GM18858 (cell line): Measurements from ENCODE around the gene ALB.

Experiments used
- ATAC-seq: cut with Tn5 transposase; IDR thresholded peaks from one replicate; pipeline ENCODE4 v1.9.1; 2021; ENCODE audit not compliant: unreplicated experiment

The ALB gene

DNA sequence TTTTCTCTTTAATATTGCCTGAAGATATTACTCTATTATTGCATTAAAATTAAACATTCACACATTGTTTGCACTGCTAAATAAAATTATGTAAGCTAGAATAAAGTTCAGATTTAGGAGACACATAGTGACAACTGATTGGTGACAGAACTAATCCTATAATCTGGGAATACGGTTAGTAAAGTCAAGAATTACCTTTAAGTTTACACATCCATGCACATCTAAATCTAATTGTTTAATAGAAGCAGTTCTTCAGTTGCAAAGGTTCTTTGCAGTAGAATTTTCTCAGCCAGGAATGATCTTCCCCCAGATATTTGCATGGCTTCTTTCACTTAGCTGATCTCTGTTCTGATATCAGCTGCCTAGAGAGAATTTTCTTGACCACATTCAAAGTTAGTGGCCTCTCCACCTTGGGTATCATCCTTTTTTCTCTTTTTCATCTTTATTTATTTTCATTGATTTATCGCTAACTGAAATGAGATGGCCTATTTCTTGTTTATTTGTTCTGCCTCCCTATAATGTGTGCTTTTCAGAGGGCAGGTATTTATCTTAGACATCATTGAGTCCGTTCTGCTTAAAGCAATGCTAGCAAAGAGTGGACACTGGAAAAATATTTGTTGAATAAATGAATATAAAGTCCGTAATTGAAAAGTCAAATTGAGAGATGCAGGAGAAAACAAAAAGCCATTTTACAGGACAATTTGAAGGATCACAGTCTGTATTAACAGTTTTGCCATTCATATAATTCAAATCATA, 44.5 kb downstream of the ALB start:
- ATAC-seq: no peak

DNA sequence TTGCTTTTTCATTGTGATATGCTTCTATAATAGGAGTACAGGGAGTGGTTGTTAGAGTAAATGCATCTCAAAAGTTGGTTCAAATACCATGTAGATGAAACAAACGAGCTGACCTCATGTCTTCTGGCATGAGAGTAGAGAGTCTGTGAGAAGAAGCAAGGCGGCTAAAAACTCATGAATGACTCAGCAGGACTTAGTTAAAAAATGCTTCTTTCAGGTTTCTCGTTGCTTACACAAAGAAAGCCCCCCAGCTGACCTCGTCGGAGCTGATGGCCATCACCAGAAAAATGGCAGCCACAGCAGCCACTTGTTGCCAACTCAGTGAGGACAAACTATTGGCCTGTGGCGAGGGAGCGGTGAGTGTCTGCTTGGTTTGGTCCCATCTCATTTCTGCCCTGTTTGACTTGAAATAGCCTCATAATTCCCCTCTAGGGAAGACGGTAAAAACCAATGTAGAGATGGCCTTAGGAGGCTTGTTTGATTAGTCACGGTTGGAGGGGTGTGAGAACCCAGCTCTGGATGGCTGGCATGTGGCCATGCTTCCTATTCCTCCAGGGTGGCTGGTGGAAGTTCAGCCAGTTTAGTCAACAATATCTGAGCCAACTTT, 46.4 kb downstream of the ALB start:
- no peak for ATAC-seq

DNA sequence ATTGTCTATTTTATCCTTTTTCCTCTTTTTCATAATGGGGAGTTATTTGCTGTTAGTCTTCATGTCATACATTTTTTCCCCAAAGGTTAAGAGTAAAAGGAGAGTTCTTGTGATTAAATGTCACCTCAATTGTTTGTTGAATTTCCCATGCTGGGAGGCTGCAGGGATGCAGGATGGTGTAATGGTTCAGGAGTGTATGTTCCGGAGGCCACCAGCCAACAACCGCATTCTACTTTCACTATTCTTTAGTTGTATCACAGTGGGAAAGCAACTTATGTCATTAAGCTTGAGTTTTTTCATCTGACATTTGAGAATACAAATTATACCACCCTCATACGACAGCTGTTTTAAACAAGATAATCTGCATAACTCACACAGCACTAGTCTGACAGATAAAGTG, 47.3 kb downstream of the ALB start:
- ATAC-seq: no peak

DNA sequence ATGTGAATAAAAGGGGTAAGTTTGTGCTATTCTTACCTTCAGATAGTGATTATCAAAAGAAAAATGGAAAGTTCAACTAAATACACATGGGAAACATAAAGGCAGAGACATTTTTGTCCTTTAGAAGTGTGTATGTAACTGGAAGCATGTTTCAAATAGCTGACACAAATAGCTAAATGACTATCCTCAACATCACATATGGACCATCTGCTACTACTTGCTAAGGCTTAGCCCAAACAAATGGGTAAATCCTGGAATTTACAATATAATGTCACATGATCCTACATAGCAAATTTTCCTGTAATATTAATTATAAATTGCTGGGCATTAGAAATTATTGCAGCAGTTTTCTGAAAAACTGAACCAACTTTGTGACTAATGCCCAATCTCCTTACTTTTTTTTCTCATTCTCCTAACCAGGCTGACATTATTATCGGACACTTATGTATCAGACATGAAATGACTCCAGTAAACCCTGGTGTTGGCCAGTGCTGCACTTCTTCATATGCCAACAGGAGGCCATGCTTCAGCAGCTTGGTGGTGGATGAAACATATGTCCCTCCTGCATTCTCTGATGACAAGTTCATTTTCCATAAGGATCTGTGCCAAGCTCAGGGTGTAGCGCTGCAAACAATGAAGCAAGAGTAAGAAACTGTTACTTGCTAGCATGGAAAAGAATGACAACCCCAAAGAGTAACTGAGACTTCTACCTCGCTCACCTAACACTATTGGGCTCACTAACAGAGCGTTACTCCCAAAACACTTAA, 48.1 kb downstream of the ALB start:
- ATAC-seq: no peak

DNA sequence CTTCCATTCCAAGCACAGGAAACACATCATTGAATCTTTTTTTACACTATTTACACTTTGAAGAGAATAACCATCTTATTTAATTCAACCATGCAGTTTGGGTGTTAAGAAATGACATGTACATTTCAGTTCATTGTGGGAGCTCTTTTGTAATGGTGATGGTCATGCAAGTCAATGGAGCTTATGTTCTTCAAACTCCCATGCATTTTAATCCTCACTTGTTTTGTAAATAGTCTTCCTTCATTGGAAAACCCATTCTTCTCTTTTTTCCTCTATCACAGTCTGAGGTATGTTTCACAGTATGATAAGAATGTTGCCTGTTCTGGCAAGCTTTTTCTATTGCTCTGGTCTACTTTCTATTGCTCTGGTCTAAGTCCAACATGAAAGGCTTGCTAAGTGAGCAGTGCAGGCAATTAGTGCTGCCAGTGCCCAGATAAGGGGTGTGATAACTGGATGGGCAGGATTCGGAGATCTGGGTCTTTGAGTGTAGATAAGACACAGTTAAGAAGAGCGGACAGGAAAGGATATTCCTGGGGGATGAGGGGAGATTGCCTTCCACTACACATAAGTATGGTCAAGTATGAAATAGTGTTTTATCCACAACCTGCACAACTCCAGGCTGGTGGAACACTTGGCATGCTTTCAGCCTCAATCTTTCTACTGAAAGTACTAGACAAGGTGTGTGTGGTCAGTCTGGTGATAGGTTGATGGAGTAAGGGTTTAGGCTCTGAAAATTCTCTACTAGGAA, 49.0 kb downstream of the ALB start:
- ATAC-seq: no peak

DNA sequence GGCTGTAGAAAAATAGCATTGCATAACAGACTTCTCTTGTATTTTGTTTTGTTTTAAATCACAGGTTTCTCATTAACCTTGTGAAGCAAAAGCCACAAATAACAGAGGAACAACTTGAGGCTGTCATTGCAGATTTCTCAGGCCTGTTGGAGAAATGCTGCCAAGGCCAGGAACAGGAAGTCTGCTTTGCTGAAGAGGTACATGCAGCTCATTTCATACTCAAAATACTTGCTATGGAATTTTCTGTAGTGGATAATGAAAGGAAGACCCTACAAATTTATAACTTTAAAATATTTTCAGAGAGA, 49.6 kb downstream of the ALB start:
- ATAC-seq: no peak

DNA sequence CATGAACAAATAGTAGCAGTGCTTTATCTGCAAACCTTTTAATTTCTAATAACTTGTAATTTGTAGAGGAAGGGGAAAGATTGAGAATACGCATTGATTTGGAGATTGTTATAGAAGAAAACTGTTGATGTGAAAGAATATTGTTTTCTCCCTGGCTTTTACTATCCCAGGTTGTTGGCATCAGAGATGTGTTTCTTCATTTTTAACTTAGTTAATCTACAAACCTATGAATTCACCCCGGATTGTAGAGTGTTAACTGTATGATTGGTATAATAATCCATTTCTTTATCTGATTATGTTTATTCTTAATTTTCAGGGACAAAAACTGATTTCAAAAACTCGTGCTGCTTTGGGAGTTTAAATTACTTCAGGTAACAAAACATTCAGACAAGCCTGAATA, 50.8 kb downstream of the ALB start:
- no peak for ATAC-seq

DNA sequence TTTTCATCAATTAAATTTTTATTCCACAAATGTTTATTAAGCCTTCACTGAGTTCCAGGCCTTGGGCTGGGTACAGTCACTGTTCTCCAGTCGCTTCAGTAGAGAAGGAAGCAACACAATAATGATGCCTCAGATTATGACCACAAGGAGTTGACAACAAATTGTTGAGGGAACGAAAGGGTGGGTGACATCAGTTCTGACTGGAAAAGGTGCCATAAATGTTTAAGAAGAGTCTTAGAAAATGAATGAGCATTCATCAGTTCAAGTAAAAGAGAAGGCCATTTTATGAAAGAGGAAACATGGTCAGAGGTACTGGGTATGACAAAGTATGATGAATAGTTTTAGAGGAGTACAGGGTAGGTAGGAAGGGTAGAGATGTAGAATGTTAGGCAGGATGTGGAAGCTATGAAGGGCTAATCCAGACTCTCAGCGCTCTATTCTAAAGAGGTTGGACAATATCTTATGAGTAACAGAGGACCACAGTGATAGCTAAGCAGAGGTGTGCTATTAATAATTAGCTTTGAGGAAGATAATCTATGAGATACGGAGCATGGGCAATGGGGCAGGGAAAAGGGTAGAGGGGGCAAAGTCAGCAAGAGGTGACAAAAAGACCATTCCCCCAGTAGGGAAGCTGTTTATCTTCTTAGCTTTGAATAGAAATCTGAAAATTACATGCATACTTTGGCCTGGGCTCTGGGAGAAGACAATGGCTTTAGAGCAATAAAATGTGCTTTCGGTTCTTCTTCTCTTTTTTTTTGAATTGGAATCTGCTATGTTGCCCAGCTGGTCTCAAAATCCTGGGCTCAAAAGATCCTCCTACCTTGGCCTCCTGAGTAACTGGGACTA, 52.3 kb downstream of the ALB start:
- ATAC-seq: no peak

DNA sequence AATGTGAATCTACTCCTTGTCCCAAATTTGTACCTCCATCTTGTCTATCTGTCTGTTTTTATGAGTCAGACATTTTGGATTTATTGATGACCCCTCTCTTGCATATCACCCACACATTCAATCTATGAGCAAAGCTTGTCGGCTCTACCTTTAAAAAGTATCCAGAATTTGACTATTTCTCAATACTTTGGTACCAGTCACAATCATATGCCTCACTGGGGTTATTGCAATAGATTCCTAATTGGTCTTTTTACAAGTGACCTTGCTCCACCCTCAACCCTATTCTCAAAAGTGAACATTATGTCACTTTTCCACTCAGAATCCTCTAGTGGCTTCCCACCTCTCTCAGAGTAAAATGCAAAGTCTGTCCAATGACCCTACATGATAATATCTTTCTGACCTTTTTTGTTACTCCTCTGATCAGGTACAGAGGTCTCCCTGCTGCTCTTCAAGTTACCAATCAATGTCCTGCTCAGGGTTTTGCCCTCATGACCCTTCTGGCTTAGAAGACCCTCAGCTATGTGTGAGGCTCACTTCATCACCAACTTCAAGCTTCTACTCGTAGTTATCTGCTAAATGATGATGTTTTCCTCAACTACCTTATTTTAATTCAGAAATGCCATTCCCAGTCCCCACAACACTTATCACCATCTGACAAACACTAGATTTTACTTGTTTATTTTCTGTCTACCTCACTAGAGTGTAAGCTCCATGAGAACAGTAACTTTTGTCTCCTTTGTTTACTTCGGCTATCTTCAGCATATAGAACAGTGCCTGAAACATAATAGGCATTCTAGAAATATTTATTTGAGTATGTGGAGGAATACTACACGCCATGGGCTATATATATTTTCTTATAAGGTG, 54.3 kb downstream of the ALB start:
- no peak for ATAC-seq

DNA sequence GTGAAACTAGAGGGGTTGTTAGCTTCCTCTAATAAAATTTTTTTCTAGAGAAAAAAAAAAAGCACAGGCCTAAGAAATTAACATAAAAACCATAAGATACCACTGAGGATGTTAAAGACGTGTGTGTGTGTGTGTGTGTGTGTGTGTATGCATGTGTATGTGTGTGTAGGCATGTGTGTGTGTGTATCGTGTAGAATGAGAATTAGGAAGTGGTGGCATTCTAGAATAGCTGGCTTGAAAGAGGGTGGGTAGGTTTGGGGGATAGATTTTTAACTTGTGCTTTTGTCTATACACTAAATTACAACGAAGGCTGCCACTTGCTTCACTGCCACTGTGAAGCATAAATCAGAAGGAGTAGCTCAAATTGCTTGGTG, 54.9 kb downstream of the ALB start:
- ATAC-seq: no peak

DNA sequence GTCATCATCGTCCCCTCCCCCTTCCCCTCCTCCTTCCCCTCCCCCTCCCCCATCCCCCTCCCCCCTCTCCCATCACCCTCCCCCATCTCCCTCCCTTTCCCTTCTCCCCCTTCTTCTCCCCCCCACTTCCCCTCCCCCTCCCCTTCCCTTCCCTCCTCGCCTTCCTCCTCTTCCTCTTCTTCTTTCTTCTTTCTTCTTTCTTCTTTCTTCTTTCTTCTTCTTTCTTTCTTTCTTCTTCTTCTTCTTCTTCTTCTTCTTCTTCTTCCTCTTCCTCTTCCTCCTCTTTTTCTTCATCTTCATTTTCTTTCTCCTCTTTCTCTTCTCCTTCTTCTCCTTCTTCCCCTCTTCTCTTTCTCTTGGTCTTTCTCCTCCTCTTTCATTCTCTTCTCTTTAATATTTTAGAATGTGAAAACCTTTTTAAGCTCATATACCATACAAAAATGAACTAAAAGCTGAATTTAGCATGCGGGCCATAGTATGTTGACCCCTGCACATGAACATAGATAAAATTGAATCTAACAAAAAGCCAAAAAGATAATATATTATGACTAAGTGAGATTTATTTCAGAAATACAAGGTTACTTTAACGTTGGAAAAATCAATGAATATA, 56.9 kb downstream of the ALB start:
- ATAC-seq: no peak

DNA sequence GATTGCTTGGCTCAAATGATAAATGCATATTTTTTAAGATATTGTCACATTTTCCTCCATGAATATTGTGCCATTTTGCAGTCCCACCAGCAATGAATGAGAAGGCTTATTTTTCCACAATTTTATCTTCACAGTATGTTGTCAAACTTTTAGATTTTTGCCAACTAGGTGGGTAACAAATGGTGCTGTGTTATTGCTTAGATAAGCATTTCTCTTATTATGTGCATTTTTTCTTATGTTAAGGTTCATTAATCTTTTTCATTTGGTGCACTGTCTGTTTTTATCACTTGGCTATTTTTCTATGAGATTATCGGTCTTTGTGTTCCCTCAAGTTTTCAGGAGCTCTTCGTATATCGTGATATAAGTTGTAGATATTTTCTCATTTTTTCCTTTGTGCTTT, 64.1 kb downstream of the ALB start:
- ATAC-seq: no peak

DNA sequence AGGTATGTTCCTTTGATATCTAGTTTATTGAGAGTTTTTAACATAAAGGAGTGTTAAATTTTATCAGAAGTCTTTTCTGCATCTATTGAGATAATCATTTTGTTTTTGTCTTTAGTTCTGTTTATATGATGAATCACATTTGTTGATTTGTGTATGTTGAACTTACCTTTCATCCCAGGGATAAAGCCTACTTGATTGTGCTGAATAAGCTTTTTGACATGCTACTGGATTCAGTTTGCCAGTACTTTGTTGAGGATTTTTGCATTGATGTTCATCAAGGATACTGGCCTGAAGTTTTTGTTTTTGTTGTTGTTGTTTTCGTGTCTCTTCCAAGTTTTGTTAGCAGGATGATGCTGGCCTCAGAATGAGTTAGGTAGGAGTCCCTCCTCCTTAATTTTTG, 66.6 kb downstream of the ALB start:
- ATAC-seq: no peak
